HEK293 (cell line): ENCODE measurements around the gene PDIA4.

Experiments
- ZEB2 ChIP-seq: fragments of 450-650 bp; formaldehyde crosslinking; IDR thresholded peaks from 2 replicates; pipeline ENCODE4 v1.5.1; 2016; ENCODE audit warnings: missing biosample characterization, missing genetic modification characterization
- ZFP3 ChIP-seq: fragments of 450-650 bp; formaldehyde crosslinking; IDR thresholded peaks from 2 replicates; pipeline ENCODE4 v1.5.1; 2016; ENCODE audit warnings: low read depth, missing biosample characterization, missing genetic modification characterization
- ZNF211 ChIP-seq: fragments of 450-650 bp; formaldehyde crosslinking; IDR thresholded peaks from 2 replicates; pipeline ENCODE4 v1.5.1; 2016; ENCODE audit warnings: low read depth, missing biosample characterization, missing genetic modification characterization

DNA sequence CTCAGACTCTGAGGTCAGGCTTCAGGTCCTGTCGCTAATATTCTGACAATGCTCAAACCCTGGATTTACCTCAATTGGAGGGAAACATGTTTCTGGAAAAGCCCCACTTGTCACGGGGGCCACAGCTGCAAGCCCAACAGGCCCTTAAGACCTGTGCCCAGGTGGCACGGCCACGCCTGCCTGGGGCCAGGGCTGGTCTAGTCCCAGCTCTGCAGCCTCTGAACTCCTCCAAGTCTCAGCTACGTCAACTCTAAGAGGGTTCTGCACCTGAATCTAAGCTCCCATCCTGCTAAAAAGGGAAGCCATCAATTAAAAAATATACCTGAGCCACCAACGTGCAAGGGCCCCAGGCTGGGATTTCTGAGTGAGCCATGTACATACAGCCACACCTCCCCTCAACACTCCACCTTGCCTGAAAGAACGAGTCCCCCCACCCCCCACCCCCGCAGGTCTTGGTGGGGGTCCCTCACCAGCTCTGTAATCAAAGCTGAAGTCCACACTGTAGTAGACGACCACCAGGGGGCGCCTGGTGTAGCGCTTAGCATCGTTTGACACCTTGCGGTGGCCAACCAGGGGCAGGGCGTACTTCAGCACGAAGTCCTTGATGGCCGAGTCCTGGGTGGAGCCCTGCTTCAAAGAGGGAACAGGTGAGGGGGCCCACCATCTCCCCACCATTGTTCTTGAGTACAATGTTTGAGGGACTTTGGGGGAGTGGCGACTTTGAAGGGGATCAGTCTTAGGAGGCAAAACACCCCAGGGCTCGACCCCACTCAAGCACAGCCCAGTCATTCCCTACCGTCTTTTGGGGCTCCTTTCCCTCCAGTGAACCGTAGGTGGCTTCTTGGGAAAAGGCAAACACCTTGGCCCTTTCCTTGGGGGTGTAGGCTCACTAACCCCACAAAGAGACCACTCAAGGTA, 22.6 kb downstream of the PDIA4 start:
- TF ChIP-seq ZFP3 (tag by site-specific recombination) (no peak), ZEB2 (tag by site-specific recombination) (no peak; the same call in 1 of the 2 replicates), ZNF211 (tag by site-specific recombination) (no peak)
